Measurements from ENCODE around the gene LAMA1. TPM values are rescaled to one million over a fixed set of nuclear protein-coding genes. Genes with fewer than 3 reads are reported as not detected.

The LAMA1 gene
- total RNA-seq, 4 donors from 2014 or later = 0.17 to 1.7 (median 0.61) TPM

DNA sequence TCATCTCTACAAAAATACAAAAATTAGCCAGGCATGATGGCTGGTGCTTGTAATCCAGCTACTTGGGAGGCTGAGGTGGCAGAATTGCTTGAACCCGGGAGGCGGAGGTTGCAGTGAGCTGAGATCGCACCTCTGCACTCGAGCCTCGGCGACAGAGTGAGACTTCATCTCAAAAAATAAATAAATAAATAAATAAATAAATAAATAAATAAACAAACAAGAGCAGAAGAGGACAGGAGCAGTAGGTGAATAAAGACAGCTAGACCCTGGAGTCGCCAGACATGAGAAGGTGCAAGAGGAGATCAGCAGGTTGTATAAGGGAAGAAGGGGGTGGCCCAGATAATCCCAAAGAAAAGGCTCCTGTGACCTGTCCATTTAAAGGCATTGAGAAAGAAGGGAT, 12.3 kb downstream of the LAMA1 start:
- no peak overlapping the region for H3K4me3 ChIP-seq (ENCODE audit: low read depth, poor library complexity, severe bottlenecking)
- WGBS, 2 donors = 94 to 95% methylated on average over 7 of the region's 7 CpGs
- DNase-seq (ENCODE audit: low spot score in 2 of 2) = no peak
- no peak for TF ChIP-seq POLR2A (IDR thresholded peaks at IDR 0.05)
- no peak for TF ChIP-seq CTCF (IDR thresholded peaks at IDR 0.05)
- intact Hi-C loops (cut with DNase I; ENCODE audit: low total_unique reads) = no loop called here

DNA sequence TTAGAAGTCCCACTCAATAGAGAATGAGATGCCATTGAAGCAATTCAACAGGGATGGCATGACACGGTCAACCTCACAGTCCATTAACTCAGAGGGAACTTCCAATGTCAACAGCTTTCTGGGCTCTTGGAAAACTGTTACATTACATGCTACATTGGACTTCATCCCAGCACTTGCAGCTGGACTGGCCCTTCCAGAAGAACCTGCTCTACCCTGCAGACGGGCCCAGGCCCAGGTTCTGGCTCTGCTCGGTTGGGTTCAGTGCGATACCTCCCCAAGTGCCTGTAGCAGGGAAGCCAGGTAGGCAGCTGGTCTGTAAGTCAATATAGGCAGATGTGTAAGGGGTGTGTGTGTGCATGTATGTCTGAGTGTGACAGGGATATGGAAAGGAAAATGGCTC, 12.9 kb downstream of the LAMA1 start:
- intact Hi-C loops (cut with DNase I; ENCODE audit: low total_unique reads) = no loop called here
- 75 to 84% methylated on average over 4 of the region's 4 CpGs for WGBS, 2 donors
- H3K4me3 ChIP-seq (ENCODE audit: low read depth, poor library complexity, severe bottlenecking) = no peak overlapping the region
- TF ChIP-seq CTCF (IDR thresholded peaks at IDR 0.05) = no peak
- TF ChIP-seq POLR2A (IDR thresholded peaks at IDR 0.05) = no peak
- peak in 1 of 2 donors; percentile 59 for DNase-seq (ENCODE audit: low spot score in 2 of 2)

GRCh38 chr18:7102131-7102530, 15.5 kb downstream of the LAMA1 start:
- H3K4me3 ChIP-seq (ENCODE audit: low read depth, poor library complexity, severe bottlenecking) = no peak overlapping the region
- TF ChIP-seq POLR2A (IDR thresholded peaks at IDR 0.05) (no peak), CTCF (IDR thresholded peaks at IDR 0.05) (no peak)
- intact Hi-C loops (cut with DNase I; ENCODE audit: low total_unique reads) = no loop called here
- 17 to 39% methylated on average over 2 of the region's 2 CpGs for WGBS, 2 donors
- no peak for DNase-seq (ENCODE audit: low spot score in 2 of 2)

GRCh38 chr18:7096838-7097237, 20.8 kb downstream of the LAMA1 start:
- TF ChIP-seq POLR2A (IDR thresholded peaks at IDR 0.05) (no peak), CTCF (IDR thresholded peaks at IDR 0.05) (no peak)
- DNase-seq (ENCODE audit: low spot score in 2 of 2) = peak in 1 of 2 donors; percentile 50
- H3K4me3 ChIP-seq (ENCODE audit: low read depth, poor library complexity, severe bottlenecking) = no peak overlapping the region
- intact Hi-C loops (cut with DNase I; ENCODE audit: low total_unique reads) = no loop called here
- 74 to 77% methylated on average over 7 of the region's 7 CpGs for WGBS, 2 donors

DNA sequence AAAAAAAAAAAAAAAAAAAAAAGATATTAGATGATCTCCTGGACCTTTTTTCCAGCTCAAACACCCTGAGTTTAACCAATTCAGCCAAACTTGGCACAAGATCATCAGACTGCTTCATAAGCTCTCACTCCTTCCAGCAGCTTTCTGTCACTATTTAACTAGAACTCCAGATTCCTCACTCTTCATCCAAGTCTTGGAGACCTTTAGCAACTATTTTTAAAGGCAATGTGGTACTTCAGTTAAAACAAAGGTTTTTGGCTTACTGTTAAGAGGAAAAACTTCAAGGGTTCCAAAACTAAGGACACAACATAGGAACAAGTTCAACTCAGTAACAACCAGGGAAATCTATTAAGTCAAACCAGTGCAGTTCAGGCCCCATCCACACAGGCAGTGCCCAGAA, 23.2 kb downstream of the LAMA1 start:
- no peak overlapping the region for H3K4me3 ChIP-seq (ENCODE audit: low read depth, poor library complexity, severe bottlenecking)
- intact Hi-C loops (cut with DNase I; ENCODE audit: low total_unique reads) = no loop called here
- DNase-seq (ENCODE audit: low spot score in 2 of 2) = no peak
- no peak for TF ChIP-seq POLR2A (IDR thresholded peaks at IDR 0.05)
- TF ChIP-seq CTCF (IDR thresholded peaks at IDR 0.05) = no peak

DNA sequence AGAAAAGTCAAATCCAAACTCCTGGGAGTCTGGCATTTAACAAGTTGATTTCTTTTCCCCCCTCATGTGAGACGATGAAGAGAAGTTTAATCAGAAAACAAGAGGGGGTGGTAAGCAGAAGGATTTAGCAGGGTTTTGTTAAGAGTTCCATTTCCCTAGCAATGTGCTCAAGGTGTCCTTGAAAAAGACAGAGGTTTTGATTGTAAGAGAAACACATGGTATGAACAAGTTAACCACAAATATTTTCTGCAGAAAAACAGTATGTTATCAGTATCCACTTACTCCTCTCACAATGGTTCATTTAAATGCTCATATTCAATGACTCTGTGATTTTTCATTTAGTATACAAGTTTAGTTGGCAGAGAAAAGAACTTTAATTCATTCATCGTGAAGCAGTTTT, 26.8 kb downstream of the LAMA1 start:
- no peak for DNase-seq (ENCODE audit: low spot score in 2 of 2)
- H3K4me3 ChIP-seq (ENCODE audit: low read depth, poor library complexity, severe bottlenecking) = no peak overlapping the region
- intact Hi-C loops (cut with DNase I; ENCODE audit: low total_unique reads) = no loop called here
- TF ChIP-seq POLR2A (IDR thresholded peaks at IDR 0.05) (no peak), CTCF (IDR thresholded peaks at IDR 0.05) (no peak)
- 31 to 43% methylated on average over 2 of the region's 2 CpGs for WGBS, 2 donors
